ENCODE data around the gene GPR65. TPM values are rescaled to one million over a fixed set of nuclear protein-coding genes. Genes with fewer than 3 reads are reported as not detected.

The GPR65 gene
- total and polyA plus RNA-seq, 2 donors (not counting 1 experiment from before 2014, with no cell fraction given) = 8.7 to 13.4 TPM

GRCh38 chr14:88049266-88049665 is 44.3 kb downstream of the GPR65 start:
- Histone ChIP-seq H2AFZ (ENCODE audit: insufficient read depth, low read depth, low read length, poor library complexity, severe bottlenecking) (no peak overlapping the region), H3K4me1 (ENCODE audit: control insufficient read depth in 2 of 2, insufficient read depth in 2 of 2, low read length in 2 of 2) (no peaks in the 10 kb centered on the region), H3K9me3 (ENCODE audit: control extremely low read depth in 1 of 3, control insufficient read depth in 2 of 3, insufficient read depth in 1 of 3, low read length in 2 of 3) (no peaks in the 10 kb centered on the region), H3K4me2 (replicated peaks; ENCODE audit: low read depth, low read length, poor library complexity, severe bottlenecking) (no peak overlapping the region), H3K36me3 (replicated peaks in 1 of 2; ENCODE audit: control extremely low read depth in 1 of 2, control insufficient read depth in 1 of 2, extremely low read depth in 1 of 2, insufficient read depth in 2 of 2, low read length in 1 of 2) (no peaks in the 10 kb centered on the region), H4K20me1 (ENCODE audit: control insufficient read depth, insufficient read depth, low read length, poor library complexity, severe bottlenecking) (no peaks in the 10 kb centered on the region), H3K4me3 (ENCODE audit: control extremely low read depth in 1 of 5, extremely low read depth in 1 of 5, insufficient read depth in 1 of 5, low read depth in 2 of 5, low read length in 4 of 5) (no peak overlapping the region), H3K27me3 (replicated peaks in 1 of 4; ENCODE audit: control extremely low read depth in 1 of 4, control insufficient read depth in 3 of 4, insufficient read depth in 4 of 4, low read length in 3 of 4) (no peaks in the 10 kb centered on the region), H3K79me2 (ENCODE audit: control insufficient read depth, insufficient read depth, low read length) (no peaks in the 10 kb centered on the region), H3K9ac (ENCODE audit: low read length) (no peak overlapping the region), H3K27ac (ENCODE audit: low read length in 2 of 2) (no peak overlapping the region)
- no peak overlapping the region for H3K4me3 Mint-ChIP-seq
- intact Hi-C loops (cut with micrococcal nuclease) = no loop called here
- WGBS (ENCODE audit: insufficient coverage) = no CpG with 5 or more reads among the region's 1 CpG
- ATAC-seq (ENCODE audit: low read depth) = no peak
- POLR2A ChIA-PET = no interaction called here
- DNase-seq = no peak
- H3K27ac Mint-ChIP-seq = no peak overlapping the region
- CTCF ChIA-PET = interaction anchor here (1.1 kb wide), 1 partner anchor 9 kb away, joined by 3 read pairs; no protein-coding TSS in a partner anchor
- TF ChIP-seq EZH2 (IDR thresholded peaks at IDR 0.05; ENCODE audit: borderline replicate concordance, insufficient read depth, low read depth, low read length, poor library complexity, severe bottlenecking) (no peak), CTCF (IDR thresholded peaks at IDR 0.05) (no peak)
- H3K9me3 Mint-ChIP-seq (ENCODE audit: insufficient read depth) = peaks cover 2% of the 10 kb centered on the region
- H3K27me3 Mint-ChIP-seq = peaks cover 11% of the 10 kb centered on the region
- H3K4me1 Mint-ChIP-seq = no peaks in the 10 kb centered on the region

GRCh38 chr14:88049936-88050335 is 45.0 kb downstream of the GPR65 start:
- ChIA-PET POLR2A (no interaction called here), CTCF (interaction anchor here (1.1 kb wide), 1 partner anchor 10 kb away, joined by 3 read pairs; no protein-coding TSS in a partner anchor)
- 60% methylated on average over 1 of the region's 2 CpGs for WGBS (ENCODE audit: insufficient coverage)
- H3K9ac ChIP-seq (ENCODE audit: low read length) = no peak overlapping the region
- no peak overlapping the region for H3K27ac ChIP-seq (ENCODE audit: low read length in 2 of 2)
- H3K79me2 ChIP-seq (ENCODE audit: control insufficient read depth, insufficient read depth, low read length) = no peaks in the 10 kb centered on the region
- H4K20me1 ChIP-seq (ENCODE audit: control insufficient read depth, insufficient read depth, low read length, poor library complexity, severe bottlenecking) = no peaks in the 10 kb centered on the region
- Mint-ChIP-seq H3K27ac (no peak overlapping the region), H3K4me3 (no peak overlapping the region), H3K4me1 (no peaks in the 10 kb centered on the region), H3K27me3 (peaks cover 14% of the 10 kb centered on the region), H3K9me3 (ENCODE audit: insufficient read depth) (peaks cover 2% of the 10 kb centered on the region)
- H3K9me3 ChIP-seq (ENCODE audit: control extremely low read depth in 1 of 3, control insufficient read depth in 2 of 3, insufficient read depth in 1 of 3, low read length in 2 of 3) = no peaks in the 10 kb centered on the region
- ATAC-seq (ENCODE audit: low read depth) = no peak
- no peaks in the 10 kb centered on the region for H3K4me1 ChIP-seq (ENCODE audit: control insufficient read depth in 2 of 2, insufficient read depth in 2 of 2, low read length in 2 of 2)
- TF ChIP-seq CTCF (IDR thresholded peaks at IDR 0.05) (no peak), EZH2 (IDR thresholded peaks at IDR 0.05; ENCODE audit: borderline replicate concordance, insufficient read depth, low read depth, low read length, poor library complexity, severe bottlenecking) (no peak)
- H3K4me3 ChIP-seq (ENCODE audit: control extremely low read depth in 1 of 5, extremely low read depth in 1 of 5, insufficient read depth in 1 of 5, low read depth in 2 of 5, low read length in 4 of 5) = no peak overlapping the region
- H2AFZ ChIP-seq (ENCODE audit: insufficient read depth, low read depth, low read length, poor library complexity, severe bottlenecking) = no peak overlapping the region
- H3K27me3 ChIP-seq (replicated peaks in 1 of 4; ENCODE audit: control extremely low read depth in 1 of 4, control insufficient read depth in 3 of 4, insufficient read depth in 4 of 4, low read length in 3 of 4) = no peaks in the 10 kb centered on the region
- intact Hi-C loops (cut with micrococcal nuclease) = no loop called here
- no peaks in the 10 kb centered on the region for H3K36me3 ChIP-seq (replicated peaks in 1 of 2; ENCODE audit: control extremely low read depth in 1 of 2, control insufficient read depth in 1 of 2, extremely low read depth in 1 of 2, insufficient read depth in 2 of 2, low read length in 1 of 2)
- no peak overlapping the region for H3K4me2 ChIP-seq (replicated peaks; ENCODE audit: low read depth, low read length, poor library complexity, severe bottlenecking)
- no peak for DNase-seq

Measured in B cell (primary cell).